ENCODE measurements around the gene TCF23.

Gene TCF23

DNA sequence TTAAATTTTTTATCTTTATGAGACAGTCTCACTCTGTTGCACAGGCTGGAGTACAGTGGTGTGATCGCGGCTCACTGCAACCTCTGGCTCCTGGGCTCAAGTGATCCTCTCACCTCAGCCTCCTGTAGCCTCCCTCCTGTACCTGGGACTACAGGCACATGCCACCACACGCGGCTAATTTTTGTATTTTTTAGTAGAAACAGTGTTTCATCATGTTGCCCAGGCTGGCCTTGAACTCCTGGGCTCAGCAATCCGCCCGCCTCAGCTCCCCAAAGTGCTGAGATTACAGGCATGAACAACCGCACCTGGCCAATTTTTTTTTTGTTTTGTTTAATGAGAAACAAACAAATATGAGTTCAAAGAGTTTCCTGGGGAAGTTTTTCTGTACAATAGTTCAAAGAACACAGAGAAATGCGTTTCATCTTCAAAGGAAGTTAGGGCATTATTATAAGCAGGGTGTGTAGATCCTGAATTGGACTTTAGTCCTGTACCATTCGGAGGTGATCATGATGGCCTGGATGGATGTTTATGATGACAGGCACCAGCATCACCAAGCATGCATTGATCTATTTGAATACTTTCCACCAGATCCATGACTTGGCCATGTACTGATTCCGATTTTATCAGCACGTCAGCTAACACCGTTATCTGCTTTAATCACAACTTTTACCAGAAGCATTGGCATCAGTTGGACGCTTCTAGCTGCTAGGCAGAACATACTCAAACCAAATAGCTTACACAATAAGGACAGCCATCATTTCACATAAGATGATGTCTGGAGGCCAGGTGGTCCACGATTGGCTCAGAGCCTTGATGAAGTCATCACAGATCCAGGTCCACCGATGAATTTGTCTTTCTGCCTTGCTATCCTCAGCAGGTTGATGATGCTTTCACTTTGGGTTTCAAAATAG is 28.9 kb downstream of the TCF23 start:
- no peaks in the 10 kb centered on the region for H3K36me3 ChIP-seq (ENCODE audit: control insufficient read depth, low read length)
- TF ChIP-seq, protein P1, sequence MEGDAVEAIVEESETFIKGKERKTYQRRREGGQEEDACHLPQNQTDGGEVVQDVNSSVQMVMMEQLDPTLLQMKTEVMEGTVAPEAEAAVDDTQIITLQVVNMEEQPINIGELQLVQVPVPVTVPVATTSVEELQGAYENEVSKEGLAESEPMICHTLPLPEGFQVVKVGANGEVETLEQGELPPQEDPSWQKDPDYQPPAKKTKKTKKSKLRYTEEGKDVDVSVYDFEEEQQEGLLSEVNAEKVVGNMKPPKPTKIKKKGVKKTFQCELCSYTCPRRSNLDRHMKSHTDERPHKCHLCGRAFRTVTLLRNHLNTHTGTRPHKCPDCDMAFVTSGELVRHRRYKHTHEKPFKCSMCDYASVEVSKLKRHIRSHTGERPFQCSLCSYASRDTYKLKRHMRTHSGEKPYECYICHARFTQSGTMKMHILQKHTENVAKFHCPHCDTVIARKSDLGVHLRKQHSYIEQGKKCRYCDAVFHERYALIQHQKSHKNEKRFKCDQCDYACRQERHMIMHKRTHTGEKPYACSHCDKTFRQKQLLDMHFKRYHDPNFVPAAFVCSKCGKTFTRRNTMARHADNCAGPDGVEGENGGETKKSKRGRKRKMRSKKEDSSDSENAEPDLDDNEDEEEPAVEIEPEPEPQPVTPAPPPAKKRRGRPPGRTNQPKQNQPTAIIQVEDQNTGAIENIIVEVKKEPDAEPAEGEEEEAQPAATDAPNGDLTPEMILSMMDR (IDR thresholded peaks at IDR 0.05; ENCODE audit: low read depth, low read length, poor library complexity, severe bottlenecking): no peak
- no peak for TF ChIP-seq EZH2phosphoT487 (IDR thresholded peaks at IDR 0.05; ENCODE audit: borderline replicate concordance, low read length)
- no peak overlapping the region for H3K4me2 ChIP-seq (ENCODE audit: low read length)
- no peaks in the 10 kb centered on the region for H3K79me2 ChIP-seq (ENCODE audit: control insufficient read depth, low read length)
- no peaks in the 10 kb centered on the region for H3K27me3 ChIP-seq (ENCODE audit: control insufficient read depth, low read length)
- no peak overlapping the region for H3K4me3 ChIP-seq (ENCODE audit: low read length)
- H4K20me1 ChIP-seq (ENCODE audit: control insufficient read depth, insufficient read depth, low read depth, low read length): no peaks in the 10 kb centered on the region
- H3K9me2 ChIP-seq (replicated peaks; ENCODE audit: control insufficient read depth, low read length): no peaks in the 10 kb centered on the region
- no peak overlapping the region for H3K27ac ChIP-seq (ENCODE audit: low read depth, low read length)
- H3F3A ChIP-seq (ENCODE audit: control insufficient read depth, insufficient read depth): no peaks in the 10 kb centered on the region; the same call in 1 of the 2 replicates
- no peaks in the 10 kb centered on the region for H3K9me3 ChIP-seq (ENCODE audit: control insufficient read depth, insufficient read depth, low read length)
- H3K4me1 ChIP-seq (ENCODE audit: control insufficient read depth, low read length): peaks cover 40% of the 10 kb centered on the region

- no peaks in the 10 kb centered on the region; the same call in 1 of the 2 replicates for H3F3A ChIP-seq (ENCODE audit: control insufficient read depth, insufficient read depth)
- H3K79me2 ChIP-seq (ENCODE audit: control insufficient read depth, low read length): no peaks in the 10 kb centered on the region
- no peaks in the 10 kb centered on the region for H3K27me3 ChIP-seq (ENCODE audit: control insufficient read depth, low read length)
- no peaks in the 10 kb centered on the region for H4K20me1 ChIP-seq (ENCODE audit: control insufficient read depth, insufficient read depth, low read depth, low read length)
- H3K9me3 ChIP-seq (ENCODE audit: control insufficient read depth, insufficient read depth, low read length): no peaks in the 10 kb centered on the region
- no peak overlapping the region for H3K27ac ChIP-seq (ENCODE audit: low read depth, low read length)
- H3K4me3 ChIP-seq (ENCODE audit: low read length): no peak overlapping the region
- no peaks in the 10 kb centered on the region for H3K36me3 ChIP-seq (ENCODE audit: control insufficient read depth, low read length)
- H3K9me2 ChIP-seq (replicated peaks; ENCODE audit: control insufficient read depth, low read length): no peaks in the 10 kb centered on the region
- peaks cover 38% of the 10 kb centered on the region for H3K4me1 ChIP-seq (ENCODE audit: control insufficient read depth, low read length)
- TF ChIP-seq EZH2phosphoT487 (IDR thresholded peaks at IDR 0.05; ENCODE audit: borderline replicate concordance, low read length): no peak
- TF ChIP-seq, protein P1 (IDR thresholded peaks at IDR 0.05; ENCODE audit: low read depth, low read length, poor library complexity, severe bottlenecking): no peak
- H3K4me2 ChIP-seq (ENCODE audit: low read length): peak overlapping the region; percentile 12; the same call in 1 of the 2 replicates
Observed at GRCh38 chr2:27178469-27178868, 29.7 kb downstream of the TCF23 start.

- H3K4me2 ChIP-seq (ENCODE audit: low read length): peak overlapping the region; percentile 12; the same call in 1 of the 2 replicates
Observed at GRCh38 chr2:27179344-27180000, 30.7 kb downstream of the TCF23 start.

More at GRCh38 chr2:27179344-27180000, 30.7 kb downstream of the TCF23 start:
- Histone ChIP-seq H3K9me2 (replicated peaks; ENCODE audit: control insufficient read depth, low read length) (no peaks in the 10 kb centered on the region), H4K20me1 (ENCODE audit: control insufficient read depth, insufficient read depth, low read depth, low read length) (no peaks in the 10 kb centered on the region), H3K36me3 (ENCODE audit: control insufficient read depth, low read length) (no peaks in the 10 kb centered on the region), H3K4me3 (ENCODE audit: low read length) (no peak overlapping the region), H3K27ac (ENCODE audit: low read depth, low read length) (no peak overlapping the region), H3K79me2 (ENCODE audit: control insufficient read depth, low read length) (no peaks in the 10 kb centered on the region), H3K4me1 (ENCODE audit: control insufficient read depth, low read length) (peaks cover 33% of the 10 kb centered on the region), H3K9me3 (ENCODE audit: control insufficient read depth, insufficient read depth, low read length) (no peaks in the 10 kb centered on the region), H3K27me3 (ENCODE audit: control insufficient read depth, low read length) (no peaks in the 10 kb centered on the region), H3F3A (ENCODE audit: control insufficient read depth, insufficient read depth) (no peaks in the 10 kb centered on the region; the same call in 1 of the 2 replicates)
- no peak for TF ChIP-seq EZH2phosphoT487 (IDR thresholded peaks at IDR 0.05; ENCODE audit: borderline replicate concordance, low read length)
- TF ChIP-seq, protein P1 (IDR thresholded peaks at IDR 0.05; ENCODE audit: low read depth, low read length, poor library complexity, severe bottlenecking): no peak
